ENCODE results near the gene ARPC5. TPM values are rescaled to one million over a fixed set of nuclear protein-coding genes. Genes with fewer than 3 reads are reported as not detected.
A peak's percentile ranks its signal among the peaks of the same experiment; 100 is the strongest.

The ARPC5 gene
- total and polyA plus RNA-seq, 2 of the 8 experiments (the other 6 are each of a cell fraction or from before 2014, with no cell fraction given), result 24.0 to 60.8 TPM

DNA sequence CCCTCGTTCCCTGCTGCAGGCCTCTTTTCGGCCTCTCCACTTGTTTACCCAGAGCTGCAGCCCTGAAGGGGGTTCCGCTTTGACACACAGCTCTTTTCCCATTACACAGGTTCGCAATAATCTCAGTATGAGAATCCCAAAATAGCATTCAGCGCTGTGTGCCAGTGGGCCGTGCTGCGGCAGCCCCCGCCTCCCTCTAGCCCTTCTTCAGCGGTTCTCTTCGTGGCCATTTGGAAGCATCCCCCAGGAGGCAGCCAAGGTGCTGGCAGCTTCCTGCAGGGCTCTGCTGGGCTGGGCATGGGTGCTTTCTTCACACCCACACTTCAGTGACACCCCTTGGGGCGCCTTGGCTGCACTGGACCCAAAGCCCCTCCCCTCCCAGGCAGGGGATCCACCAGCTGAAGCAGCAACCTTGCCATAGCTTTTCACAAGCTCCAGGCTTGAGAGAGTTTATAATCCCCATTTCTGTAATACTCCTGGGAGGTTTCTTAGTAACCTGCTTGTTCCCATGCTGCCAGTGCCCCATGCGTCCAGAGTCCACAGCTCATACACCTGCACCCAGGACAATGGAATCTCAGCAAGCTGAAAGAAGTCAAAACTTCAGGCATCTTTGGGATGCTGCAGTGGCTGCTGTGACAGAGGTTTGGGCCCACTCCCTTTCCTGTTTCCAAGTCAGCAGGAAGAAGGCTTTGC, 53.4 kb downstream of the ARPC5 start:
- no peak overlapping the region for H2BK12ac ChIP-seq (ENCODE audit: low read depth, low read length)
- TF ChIP-seq SP2 (IDR thresholded peaks at IDR 0.05; ENCODE audit: low read length) (no peak), TAF7 (optimal IDR thresholded peaks at IDR 0.05; ENCODE audit: borderline replicate concordance, low read depth, low read length) (no peak), TCF12 (IDR thresholded peaks at IDR 0.05; ENCODE audit: low read depth, low read length) (no peak), RAD21 (IDR thresholded peaks at IDR 0.05 in 1 of 2, conservative IDR thresholded peaks at IDR 0.05 in 1 of 2; ENCODE audit: low read depth in 2 of 2, low read length in 2 of 2) (no peak), BCL11A (IDR thresholded peaks at IDR 0.05; ENCODE audit: low read depth in 2 of 2, low read length in 2 of 2) (no peak), RNF2 (IDR thresholded peaks at IDR 0.05; ENCODE audit: borderline replicate concordance, low read depth, low read length, missing control alignments, poor library complexity, severe bottlenecking) (no peak), KDM5A (IDR thresholded peaks at IDR 0.05; ENCODE audit: low read length) (no peak), POLR2AphosphoS5 (IDR thresholded peaks at IDR 0.05; ENCODE audit: low read depth, low read length) (no peak)
- TF ChIP-seq, protein P1, sequence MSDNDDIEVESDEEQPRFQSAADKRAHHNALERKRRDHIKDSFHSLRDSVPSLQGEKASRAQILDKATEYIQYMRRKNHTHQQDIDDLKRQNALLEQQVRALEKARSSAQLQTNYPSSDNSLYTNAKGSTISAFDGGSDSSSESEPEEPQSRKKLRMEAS (IDR thresholded peaks at IDR 0.05), result no peak

More for the DNA sequence above, 53.4 kb downstream of the ARPC5 start:
- Histone ChIP-seq H3K23me2 (ENCODE audit: low read depth, low read length) (no peaks in the 10 kb centered on the region), H3K23ac (ENCODE audit: insufficient read length) (no peak overlapping the region), H3K27me3 (replicated peaks in 1 of 4; ENCODE audit: control insufficient read depth in 3 of 4, extremely low read depth in 1 of 4, insufficient read depth in 3 of 4, low read length in 3 of 4) (no peaks in the 10 kb centered on the region), H3K36me3 (ENCODE audit: control insufficient read depth in 2 of 4, insufficient read depth in 4 of 4, low read length in 3 of 4) (no peaks in the 10 kb centered on the region), H3K27ac (ENCODE audit: low read depth, low read length) (no peak overlapping the region), H3K56ac (replicated peaks; ENCODE audit: insufficient read length, low read depth, low read length) (no peak overlapping the region), H4K91ac (replicated peaks; ENCODE audit: insufficient read length, low read length) (no peak overlapping the region), H2BK120ac (replicated peaks; ENCODE audit: low read depth, low read length) (no peak overlapping the region), H4K8ac (ENCODE audit: extremely low read depth, insufficient read depth, low read length) (no peak overlapping the region), H3K9ac (replicated peaks in 1 of 4; ENCODE audit: extremely low read depth in 1 of 4, low read depth in 3 of 4, low read length in 3 of 4) (no peak overlapping the region), H3K4me2 (ENCODE audit: insufficient read depth in 1 of 2, low read depth in 2 of 2, low read length in 2 of 2) (no peak overlapping the region), H3K79me1 (ENCODE audit: low read depth, low read length) (0 out of 2 replicates have a peak, but pooled peaks cover 2% of the 10 kb centered on the region), H3K14ac (ENCODE audit: insufficient read length) (no peak overlapping the region), H3K4ac (replicated peaks; ENCODE audit: insufficient read length, low read depth, low read length) (no peak overlapping the region), H2BK5ac (ENCODE audit: low read depth, low read length) (no peak overlapping the region), H3K18ac (ENCODE audit: extremely low read depth, low read length) (no peak overlapping the region; the same call in 1 of the 2 replicates), H2BK20ac (ENCODE audit: low read length) (no peak overlapping the region), H4K5ac (ENCODE audit: insufficient read length, low read depth, low read length) (no peak overlapping the region), H3K9me3 (ENCODE audit: insufficient read depth in 2 of 2, low read depth in 1 of 2, low read length in 1 of 2) (no peaks in the 10 kb centered on the region), H3K79me2 (ENCODE audit: control insufficient read depth in 1 of 2, insufficient read depth in 2 of 2, low read length in 2 of 2) (no peaks in the 10 kb centered on the region), H2BK15ac (ENCODE audit: low read length) (no peak overlapping the region), H3K4me3 (ENCODE audit: extremely low read depth in 1 of 4, insufficient read depth in 2 of 4, low read depth in 3 of 4, low read length in 4 of 4) (no peak overlapping the region), H2AK5ac (ENCODE audit: low read depth, low read length) (no peak overlapping the region), H4K20me1 (replicated peaks in 1 of 2; ENCODE audit: control insufficient read depth in 1 of 2, insufficient read depth in 2 of 2, low read length in 2 of 2) (no peaks in the 10 kb centered on the region), H2AFZ (ENCODE audit: low read length) (peak overlapping the region; percentile 6; the same call in 1 of the 2 replicates), H3K4me1 (replicated peaks in 1 of 4; ENCODE audit: control insufficient read depth in 3 of 4, insufficient read depth in 4 of 4, low read length in 3 of 4) (peaks cover 0 to 9% (median 4%) of the 10 kb centered on the region in 4 experiments; a peak in 5 of 7 replicates)
- CTCF ChIA-PET (ENCODE audit: partially characterized antibody), result interaction anchor here (0.6 to 1.3 kb wide), 10 partner anchors 13 to 420 kb away, joined by 3 to 4 read pairs (median 3); no protein-coding TSS in a partner anchor
- DNase-seq (ENCODE audit: low read depth in 1 of 2, low spot score in 2 of 2) (no peak), FAIRE-seq (no peak)
- POLR2A ChIA-PET (ENCODE audit: partially characterized antibody), result interaction anchor here (0.8 kb wide), 1 partner anchor 24 kb away, joined by 3 read pairs; no protein-coding TSS in a partner anchor
- WGBS, 2 experiments (ENCODE audit: extremely low coverage in 1 of 2, insufficient coverage in 1 of 2, insufficient read length in 1 of 2, insufficient replicate concordance in 2 of 2, low coverage in 1 of 2, low lambda C conversion rate in 2 of 2, missing lambda C conversion rate in 1 of 2), result 90% methylated on average over 12 of the region's 12 CpGs; no CpG with 5 or more reads in 1 of the 2 experiments
